WTC11 (cell line): ENCODE data around the gene SAG. TPM values are rescaled to one million over a fixed set of nuclear protein-coding genes. Genes with fewer than 3 reads are reported as not detected.
A peak's percentile ranks its signal among the peaks of the same experiment; 100 is the strongest.

Experiments
- ATAC-seq: fragments of 200-7000 bp; cut with Tn5 transposase; 2 replicates; pipeline ENCODE4 v1.10.0; 2021; ENCODE audit warnings: mild to moderate bottlenecking, moderate library complexity
- CTCF ChIA-PET: fragments of 300-600 bp; sonication (Branson Sonifier 250); formaldehyde crosslinking; loops from one replicate; lab custom pipeline; 2021; ENCODE audit warnings: antibody characterized with exemption; lab: Charles Lee
- POLR2A ChIA-PET: fragments of 350-600 bp; sonication (Branson Sonifier 250); formaldehyde crosslinking; loops from one replicate; lab custom pipeline; 2021; ENCODE audit warnings: antibody characterized with exemption; lab: Charles Lee
- DNase-seq: peaks from one replicate; pipeline ENCODE4 v3.0.0; 2021; ENCODE audit warnings: low spot score
- H3K27ac Mint-ChIP-seq: 2 replicates; pipeline ENCODE4 v1.8.0; 2021; ENCODE audit warnings: mixed read lengths
- H3K27me3 Mint-ChIP-seq: 2 replicates; pipeline ENCODE4 v1.8.0; 2021; ENCODE audit warnings: low read depth, mild to moderate bottlenecking, moderate library complexity, mixed read lengths
- H3K36me3 Mint-ChIP-seq: 2 replicates; pipeline ENCODE4 v1.8.0; 2021; ENCODE audit warnings: mixed read lengths
- H3K4me1 Mint-ChIP-seq: 2 replicates; pipeline ENCODE4 v1.8.0; 2022; ENCODE audit warnings: mixed read lengths
- H3K4me3 Mint-ChIP-seq: 2 replicates; pipeline ENCODE4 v1.8.0; 2021; ENCODE audit warnings: mild to moderate bottlenecking, moderate library complexity, mixed read lengths
- H3K9me3 Mint-ChIP-seq: 2 replicates; pipeline ENCODE4 v1.8.0; 2021; ENCODE audit warnings: mixed read lengths
- ATF1 ChIP-seq: sonication (generic); formaldehyde crosslinking; IDR thresholded peaks from 2 replicates; pipeline ENCODE4 v1.8.1; 2023; ENCODE audit warnings: mild to moderate bottlenecking, moderate library complexity, missing genetic modification reagents
- ATF6 ChIP-seq: sonication (generic); formaldehyde crosslinking; IDR thresholded peaks from 2 replicates; pipeline ENCODE4 v1.8.1; 2023; ENCODE audit warnings: mild to moderate bottlenecking, missing genetic modification reagents
- EMX1 ChIP-seq: fragments of 250-450 bp; sonication (Bioruptor Pico); IDR thresholded peaks from 2 replicates; pipeline ENCODE4 v1.8.0; 2021; ENCODE audit warnings: mild to moderate bottlenecking
- FOXK1 ChIP-seq: sonication (generic); formaldehyde crosslinking; IDR thresholded peaks from 2 replicates; pipeline ENCODE4 v1.8.0; 2022; ENCODE audit warnings: mild to moderate bottlenecking, moderate library complexity, missing genetic modification reagents
- JUN ChIP-seq: sonication (generic); formaldehyde crosslinking; IDR thresholded peaks from 2 replicates; pipeline ENCODE4 v1.8.0; 2023; ENCODE audit warnings: mild to moderate bottlenecking, missing genetic modification reagents
- MYBL2 ChIP-seq: sonication (generic); formaldehyde crosslinking; IDR thresholded peaks from 2 replicates; pipeline ENCODE4 v1.8.1; 2023; ENCODE audit warnings: mild to moderate bottlenecking, moderate library complexity, missing genetic modification reagents
- SMAD3 ChIP-seq: sonication (generic); formaldehyde crosslinking; IDR thresholded peaks from 2 replicates; pipeline ENCODE4 v1.8.0; 2022; ENCODE audit warnings: missing genetic modification reagents, mild to moderate bottlenecking, borderline replicate concordance
- SOX15 ChIP-seq: fragments of 250-450 bp; sonication (Bioruptor Pico); IDR thresholded peaks from 2 replicates; pipeline ENCODE4 v1.9.0; 2021; ENCODE audit warnings: mild to moderate bottlenecking
- SP1 ChIP-seq: sonication (generic); formaldehyde crosslinking; conservative IDR thresholded peaks from 2 replicates; pipeline ENCODE4 v1.8.1; 2022; ENCODE audit warnings: missing genetic modification reagents
- STAT6 ChIP-seq: sonication (generic); formaldehyde crosslinking; conservative IDR thresholded peaks from 2 replicates; pipeline ENCODE4 v1.8.1; 2023; ENCODE audit warnings: mild to moderate bottlenecking, low read depth, missing genetic modification reagents, moderate library complexity
- TCF7 ChIP-seq: sonication (generic); formaldehyde crosslinking; IDR thresholded peaks from 2 replicates; pipeline ENCODE4 v1.8.0; 2022; ENCODE audit warnings: mild to moderate bottlenecking, low read depth, missing genetic modification reagents, moderate library complexity
- TEAD4 ChIP-seq: sonication (generic); formaldehyde crosslinking; IDR thresholded peaks from 2 replicates; pipeline ENCODE4 v1.8.0; 2022; ENCODE audit warnings: mild to moderate bottlenecking, missing genetic modification reagents
- USF1 ChIP-seq: sonication (generic); formaldehyde crosslinking; IDR thresholded peaks from 2 replicates; pipeline ENCODE4 v1.8.0; 2022; ENCODE audit warnings: mild to moderate bottlenecking, missing genetic modification reagents
- ZNF416 ChIP-seq: fragments of 250-450 bp; sonication (Bioruptor Pico); IDR thresholded peaks from 2 replicates; pipeline ENCODE4 v1.9.0; 2021; ENCODE audit warnings: mild to moderate bottlenecking, inconsistent platforms
- ZNF671 ChIP-seq: fragments of 250-450 bp; sonication (Bioruptor Pico); IDR thresholded peaks from 2 replicates; pipeline ENCODE4 v1.8.0; 2021; ENCODE audit warnings: mild to moderate bottlenecking
- ZSCAN18 ChIP-seq: fragments of 250-450 bp; sonication (Bioruptor Pico); IDR thresholded peaks from 2 replicates; pipeline ENCODE4 v2.1.2; 2022; ENCODE audit warnings: mild to moderate bottlenecking, moderate library complexity
- total RNA-seq: library from RNA; stranded (reverse); gene quantifications from 3 replicates; pipeline ENCODE4 v1.2.3, GENCODE V29; 2021

Gene SAG
- total RNA-seq, 1 experiment from 2014 or later = not detected

- DNase-seq (no peak), ATAC-seq (no peak)
- CTCF ChIA-PET = no interaction called here
- TF ChIP-seq ZSCAN18 (CRISPR knock-in tag) = no peak
- no peak for TF ChIP-seq USF1 (CRISPR knock-in tag)
- TF ChIP-seq FOXK1 (CRISPR knock-in tag) = no peak
- no peak for TF ChIP-seq STAT6 (CRISPR knock-in tag)
- TF ChIP-seq ZNF416 (CRISPR knock-in tag) = no peak
- no peak for TF ChIP-seq EMX1 (CRISPR knock-in tag)
- H3K4me3 Mint-ChIP-seq = no peak overlapping the region
- H3K27me3 Mint-ChIP-seq = no peaks in the 10 kb centered on the region
- H3K9me3 Mint-ChIP-seq = no peaks in the 10 kb centered on the region
- H3K4me1 Mint-ChIP-seq = no peaks in the 10 kb centered on the region
- H3K36me3 Mint-ChIP-seq = peaks cover 64% of the 10 kb centered on the region
- POLR2A ChIA-PET = no interaction called here
- no peak overlapping the region for H3K27ac Mint-ChIP-seq
These were observed 21.7 kb upstream of the SAG start for GRCh38 chr2:233285921-233286320.

GRCh38 chr2:233287871-233288270 lies 19.7 kb upstream of the SAG start:
- DNase-seq (no peak), ATAC-seq (no peak)
- Mint-ChIP-seq H3K36me3 (peaks cover 63% of the 10 kb centered on the region), H3K27me3 (no peaks in the 10 kb centered on the region), H3K9me3 (no peaks in the 10 kb centered on the region), H3K4me1 (no peaks in the 10 kb centered on the region), H3K4me3 (no peak overlapping the region), H3K27ac (no peak overlapping the region)
- CTCF ChIA-PET = no interaction called here
- POLR2A ChIA-PET = no interaction called here
- TF ChIP-seq JUN (CRISPR knock-in tag) = no peak

GRCh38 chr2:233288663-233289062 lies 19.0 kb upstream of the SAG start:
- H3K36me3 Mint-ChIP-seq = peaks cover 67% of the 10 kb centered on the region
- POLR2A ChIA-PET = no interaction called here
- ATAC-seq (no peak), DNase-seq (no peak)
- peak overlapping the region; percentile 70 for H3K27ac Mint-ChIP-seq
- TF ChIP-seq ZNF671 (CRISPR knock-in tag) (no peak), SOX15 (no peak), SP1 (no peak)
- no peak overlapping the region for H3K4me3 Mint-ChIP-seq
- no peaks in the 10 kb centered on the region for H3K4me1 Mint-ChIP-seq
- CTCF ChIA-PET = no interaction called here
- H3K9me3 Mint-ChIP-seq = no peaks in the 10 kb centered on the region
- H3K27me3 Mint-ChIP-seq = no peaks in the 10 kb centered on the region

- peak overlapping the region; percentile 20; the same call in 1 of the 2 replicates for H3K27ac Mint-ChIP-seq
- ATAC-seq = no peak
- TF ChIP-seq ATF6 (CRISPR knock-in tag) = no peak
- TF ChIP-seq MYBL2 = no peak
- TF ChIP-seq ATF1 = no peak
- no peak for TF ChIP-seq TEAD4 (CRISPR knock-in tag)
- TF ChIP-seq ZNF671 (CRISPR knock-in tag) = no peak
- no peak for TF ChIP-seq ZSCAN18 (CRISPR knock-in tag)
- TF ChIP-seq USF1 (CRISPR knock-in tag) = no peak
- TF ChIP-seq TCF7 (CRISPR knock-in tag) = no peak
- no peak for TF ChIP-seq SMAD3 (CRISPR knock-in tag)
- TF ChIP-seq STAT6 (CRISPR knock-in tag) = no peak
These were observed 18.0 kb upstream of the SAG start for GRCh38 chr2:233289648-233290047.

More at GRCh38 chr2:233289648-233290047, 18.0 kb upstream of the SAG start:
- H3K4me3 Mint-ChIP-seq = no peak overlapping the region
- no peaks in the 10 kb centered on the region for H3K4me1 Mint-ChIP-seq
- POLR2A ChIA-PET = no interaction called here
- no peak for DNase-seq
- peaks cover 75% of the 10 kb centered on the region for H3K36me3 Mint-ChIP-seq
- CTCF ChIA-PET = no interaction called here
- H3K9me3 Mint-ChIP-seq = no peaks in the 10 kb centered on the region
- no peaks in the 10 kb centered on the region for H3K27me3 Mint-ChIP-seq
